Activated CD8-positive, alpha-beta T cell treated with anti-CD3 and anti-CD28 coated beads, Interleukin-2, amount 10 ng/mL, durations not matched to agents 7 days and 5 days (primary cell): Measurements from ENCODE around the gene FOXP4. TPM values are rescaled to one million over a fixed set of nuclear protein-coding genes. Genes with fewer than 3 reads are reported as not detected.
A peak's percentile ranks its signal among the peaks of the same experiment; 100 is the strongest.

Source experiments
- ATAC-seq: fragments of 150-1000 bp; cut with Tn5 transposase; one replicate; pipeline ENCODE4 v1.10.0; 2021; ENCODE audit warnings: moderate library complexity
- CTCF ChIA-PET: fragments of 350-600 bp; sonication (Branson Sonifier 250); formaldehyde crosslinking; loops from one replicate; lab custom pipeline; 2021; ENCODE audit warnings: antibody characterized with exemption; lab: Charles Lee
- POLR2A ChIA-PET: fragments of 350-600 bp; sonication (Branson Sonifier 250); formaldehyde crosslinking; loops from one replicate; lab custom pipeline; 2021; ENCODE audit warnings: antibody characterized with exemption; lab: Charles Lee
- DNase-seq: peaks from one replicate; pipeline ENCODE4 v3.0.0-alpha.2; 2020
- H3K27ac Mint-ChIP-seq: one replicate; pipeline ENCODE4 v1.8.0; 2021; ENCODE audit warnings: mild to moderate bottlenecking, mixed read lengths
- H3K27me3 Mint-ChIP-seq: one replicate; pipeline ENCODE4 v1.8.0; 2021; ENCODE audit warnings: low read depth, mixed read lengths
- H3K36me3 Mint-ChIP-seq: one replicate; pipeline ENCODE4 v1.8.0; 2021; ENCODE audit warnings: low read depth, mixed read lengths
- H3K4me1 Mint-ChIP-seq: one replicate; pipeline ENCODE4 v1.8.0; 2021; ENCODE audit warnings: low read depth, mixed read lengths
- H3K4me3 Mint-ChIP-seq: one replicate; pipeline ENCODE4 v1.8.0; 2021; ENCODE audit warnings: mild to moderate bottlenecking, mixed read lengths
- H3K9me3 Mint-ChIP-seq: one replicate; pipeline ENCODE4 v1.8.0; 2022; ENCODE audit warnings: mixed read lengths; ENCODE audit not compliant: insufficient read depth
- total RNA-seq, 2 experiments: library from RNA; stranded (reverse); gene quantifications; one replicate each; pipeline ENCODE4 v1.2.3, GENCODE V29; 2021

Gene FOXP4
- total RNA-seq, 2 experiments from 2014 or later = 6.7 to 7.1 TPM

DNA sequence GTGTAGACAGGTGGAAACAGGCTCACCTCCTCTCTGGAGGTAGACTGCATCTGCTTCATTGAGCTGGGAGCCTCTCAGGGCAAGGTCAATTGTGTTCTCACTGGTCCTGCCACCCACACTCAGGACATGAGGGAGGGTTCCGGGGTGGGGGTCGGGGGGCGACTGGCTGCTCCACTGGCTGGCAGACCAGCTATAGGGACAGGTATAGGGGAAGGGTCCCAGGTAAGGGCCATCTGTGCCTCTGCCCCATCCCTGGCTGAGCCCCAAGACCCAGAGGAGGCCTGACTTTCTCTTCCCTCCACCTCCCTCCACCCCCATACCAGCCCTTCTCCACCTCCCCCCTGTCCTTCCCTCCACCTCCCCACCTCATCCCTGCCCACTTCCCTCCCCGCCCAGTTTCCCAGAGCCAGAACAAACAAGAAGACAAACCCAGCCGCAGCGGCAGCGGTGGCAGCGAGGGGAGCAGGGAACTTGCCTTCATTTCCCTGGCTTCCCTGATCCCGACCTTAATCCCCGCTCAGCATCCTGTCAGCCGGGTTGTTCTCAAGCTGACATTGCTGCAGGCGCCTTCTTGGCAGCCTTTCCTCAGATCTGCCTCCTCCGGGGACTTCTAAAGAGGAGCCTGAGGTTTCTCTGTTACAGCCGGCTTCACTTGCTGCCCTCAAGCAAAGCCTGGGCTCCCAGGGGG, 18.3 kb upstream of the FOXP4 start:
- peaks cover 19% of the 10 kb centered on the region for H3K4me1 Mint-ChIP-seq
- ATAC-seq = no peak
- H3K4me3 Mint-ChIP-seq = no peak overlapping the region
- DNase-seq = no peak
- peaks cover 53% of the 10 kb centered on the region for H3K27me3 Mint-ChIP-seq
- no peak overlapping the region for H3K27ac Mint-ChIP-seq
- no peaks in the 10 kb centered on the region for H3K9me3 Mint-ChIP-seq
- H3K36me3 Mint-ChIP-seq = no peaks in the 10 kb centered on the region
- CTCF ChIA-PET = no interaction called here
- POLR2A ChIA-PET = no interaction called here

DNA sequence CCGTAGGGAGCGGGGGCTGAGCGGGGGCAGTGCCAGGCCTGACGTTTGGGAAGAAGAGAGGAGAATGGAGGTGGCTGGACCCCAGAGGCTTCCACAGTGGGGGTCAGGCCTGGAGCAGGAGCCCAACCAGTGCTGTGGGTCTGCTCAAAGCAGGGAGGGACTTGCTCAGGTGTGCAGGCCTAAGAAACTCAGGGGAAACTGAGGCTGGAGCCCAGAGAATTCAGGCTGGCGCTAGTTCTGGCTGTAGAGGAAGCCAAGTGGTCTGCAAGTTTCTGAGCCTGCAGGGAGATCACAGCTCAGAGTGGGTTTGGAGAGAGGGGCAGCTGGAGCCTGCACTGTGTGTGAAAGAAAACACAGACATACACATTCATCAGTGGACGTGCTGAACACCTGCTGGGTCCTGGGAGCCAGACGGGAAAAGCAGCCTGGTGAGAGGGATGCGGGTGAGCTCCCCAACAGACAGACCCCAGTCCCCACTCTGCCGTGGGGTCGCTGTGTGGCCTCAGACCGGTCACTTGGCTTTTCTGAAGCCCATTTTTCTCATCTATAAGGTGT, 17.7 kb upstream of the FOXP4 start:
- Mint-ChIP-seq H3K27me3 (peaks cover 55% of the 10 kb centered on the region), H3K27ac (no peak overlapping the region), H3K4me1 (peaks cover 24% of the 10 kb centered on the region), H3K36me3 (no peaks in the 10 kb centered on the region), H3K4me3 (no peak overlapping the region), H3K9me3 (no peaks in the 10 kb centered on the region)
- POLR2A ChIA-PET = no interaction called here
- no peak for DNase-seq
- no peak for ATAC-seq
- CTCF ChIA-PET = no interaction called here

GRCh38 chr6:41529049-41529448, 17.1 kb upstream of the FOXP4 start:
- ChIA-PET CTCF (no interaction called here), POLR2A (no interaction called here)
- Mint-ChIP-seq H3K4me1 (peaks cover 25% of the 10 kb centered on the region), H3K36me3 (no peaks in the 10 kb centered on the region), H3K27me3 (peaks cover 56% of the 10 kb centered on the region), H3K9me3 (no peaks in the 10 kb centered on the region), H3K4me3 (no peak overlapping the region), H3K27ac (peak overlapping the region; percentile 30)
- DNase-seq (no peak), ATAC-seq (no peak)

GRCh38 chr6:41529970-41530369, 16.2 kb upstream of the FOXP4 start:
- no peak overlapping the region for H3K27ac Mint-ChIP-seq
- H3K4me3 Mint-ChIP-seq = no peak overlapping the region
- POLR2A ChIA-PET = interaction anchor here (0.5 kb wide), 1 partner anchor 112 kb away, joined by 3 read pairs; no protein-coding TSS in a partner anchor
- DNase-seq (no peak), ATAC-seq (no peak)
- no peaks in the 10 kb centered on the region for H3K9me3 Mint-ChIP-seq
- peaks cover 25% of the 10 kb centered on the region for H3K4me1 Mint-ChIP-seq
- no peaks in the 10 kb centered on the region for H3K36me3 Mint-ChIP-seq
- peaks cover 59% of the 10 kb centered on the region for H3K27me3 Mint-ChIP-seq
- CTCF ChIA-PET = no interaction called here

DNA sequence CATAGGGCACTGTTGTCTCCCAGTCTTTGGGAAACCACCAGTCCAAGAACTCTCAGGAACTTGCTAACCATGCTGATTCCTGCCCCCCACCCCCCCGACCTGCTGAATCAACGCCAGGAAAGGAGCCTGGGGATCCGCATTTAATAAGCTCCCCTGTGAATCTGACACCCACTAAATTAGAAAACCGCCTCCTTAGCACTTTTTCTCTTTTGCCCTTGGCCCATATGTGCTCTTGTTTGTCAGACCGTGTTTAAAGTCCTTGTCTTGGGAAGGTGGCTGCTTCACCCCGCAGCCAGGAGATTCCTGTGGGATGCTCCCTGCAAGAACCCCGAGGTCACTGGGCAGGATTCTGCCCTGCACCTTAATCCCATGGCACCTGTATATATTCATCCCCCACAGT, 15.7 kb upstream of the FOXP4 start:
- DNase-seq (no peak), ATAC-seq (no peak)
- H3K27ac Mint-ChIP-seq = no peak overlapping the region
- H3K36me3 Mint-ChIP-seq = no peaks in the 10 kb centered on the region
- peaks cover 58% of the 10 kb centered on the region for H3K27me3 Mint-ChIP-seq
- no peaks in the 10 kb centered on the region for H3K9me3 Mint-ChIP-seq
- peaks cover 25% of the 10 kb centered on the region for H3K4me1 Mint-ChIP-seq
- H3K4me3 Mint-ChIP-seq = no peak overlapping the region
- ChIA-PET POLR2A (no interaction called here), CTCF (no interaction called here)

- no peak for ATAC-seq
- Mint-ChIP-seq H3K9me3 (no peaks in the 10 kb centered on the region), H3K4me1 (peaks cover 25% of the 10 kb centered on the region), H3K27ac (no peak overlapping the region), H3K27me3 (peaks cover 59% of the 10 kb centered on the region), H3K36me3 (no peaks in the 10 kb centered on the region), H3K4me3 (no peak overlapping the region)
- DNase-seq = no peak
- CTCF ChIA-PET = no interaction called here
- POLR2A ChIA-PET = no interaction called here
Observed at GRCh38 chr6:41531016-41531415, 15.2 kb upstream of the FOXP4 start.

GRCh38 chr6:41531591-41532582, 14.3 kb upstream of the FOXP4 start:
- POLR2A ChIA-PET = interaction anchor here (0.7 to 0.9 kb wide), 2 partner anchors 9 to 101 kb away, joined by 3 to 4 read pairs; no protein-coding TSS in a partner anchor
- CTCF ChIA-PET = interaction anchor here (0.9 to 1.0 kb wide), 2 partner anchors 15 to 106 kb away, joined by 3 read pairs; no protein-coding TSS in a partner anchor
- Mint-ChIP-seq H3K4me1 (peaks cover 25% of the 10 kb centered on the region), H3K27me3 (peaks cover 61% of the 10 kb centered on the region), H3K36me3 (no peaks in the 10 kb centered on the region), H3K4me3 (peak overlapping the region; percentile 67), H3K27ac (peak overlapping the region; percentile 37), H3K9me3 (no peaks in the 10 kb centered on the region)
- peak; percentile 88 for ATAC-seq
- DNase-seq = peak; percentile 64

DNA sequence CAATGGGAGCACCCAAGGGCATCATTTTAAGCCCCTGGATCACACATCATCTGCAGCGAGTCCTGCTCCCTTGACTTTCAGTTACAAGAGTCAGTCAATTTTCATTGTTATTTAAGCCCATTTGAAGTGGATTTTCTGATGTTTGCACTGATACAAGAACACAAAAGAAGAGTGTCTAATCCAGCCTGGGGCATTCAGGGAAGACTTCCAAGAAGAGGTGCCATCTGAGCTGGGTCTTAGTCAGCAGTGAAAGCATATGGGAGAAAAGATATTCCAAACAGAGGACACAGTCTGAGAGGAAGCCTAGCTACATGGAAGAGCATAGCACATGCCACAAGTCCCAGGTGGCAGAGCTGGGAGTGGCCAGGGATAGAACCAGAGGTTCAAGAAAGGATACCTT, 10.4 kb upstream of the FOXP4 start:
- ChIA-PET CTCF (interaction anchor here (1.0 kb wide), 1 partner anchor 9 kb away, joined by 3 read pairs; no protein-coding TSS in a partner anchor), POLR2A (interaction anchor here (0.6 kb wide), 1 partner anchor 90 kb away, joined by 3 read pairs; no protein-coding TSS in a partner anchor)
- H3K27me3 Mint-ChIP-seq = peaks cover 65% of the 10 kb centered on the region

GRCh38 chr6:41536795-41537758, 9.1 kb upstream of the FOXP4 start:
- no peaks in the 10 kb centered on the region for H3K9me3 Mint-ChIP-seq
- H3K4me3 Mint-ChIP-seq = no peak overlapping the region
- ChIA-PET CTCF (no interaction called here), POLR2A (no interaction called here)
- no peak overlapping the region for H3K27ac Mint-ChIP-seq
- ATAC-seq (no peak), DNase-seq (no peak)
- no peaks in the 10 kb centered on the region for H3K36me3 Mint-ChIP-seq
- H3K27me3 Mint-ChIP-seq = peaks cover 65% of the 10 kb centered on the region
- peaks cover 13% of the 10 kb centered on the region for H3K4me1 Mint-ChIP-seq

More for the DNA sequence above, 10.4 kb upstream of the FOXP4 start:
- Mint-ChIP-seq H3K9me3 (no peaks in the 10 kb centered on the region), H3K4me3 (no peak overlapping the region), H3K27ac (no peak overlapping the region), H3K4me1 (peaks cover 25% of the 10 kb centered on the region), H3K36me3 (no peaks in the 10 kb centered on the region)
- no peak for DNase-seq
- ATAC-seq = no peak

- DNase-seq (no peak), ATAC-seq (no peak)
- CTCF ChIA-PET = interaction anchor here (1.8 kb wide), 1 partner anchor 114 kb away, joined by 7 read pairs; no protein-coding TSS in a partner anchor
- no peak overlapping the region for H3K27ac Mint-ChIP-seq
- POLR2A ChIA-PET = no interaction called here
- no peak overlapping the region for H3K4me3 Mint-ChIP-seq
- no peaks in the 10 kb centered on the region for H3K4me1 Mint-ChIP-seq
- H3K9me3 Mint-ChIP-seq = no peaks in the 10 kb centered on the region
- H3K27me3 Mint-ChIP-seq = peaks cover 61% of the 10 kb centered on the region
- no peaks in the 10 kb centered on the region for H3K36me3 Mint-ChIP-seq
Observed at GRCh38 chr6:41538556-41539182, 7.5 kb upstream of the FOXP4 start.
